Measurements from ENCODE around the gene CTXN3.

DNA sequence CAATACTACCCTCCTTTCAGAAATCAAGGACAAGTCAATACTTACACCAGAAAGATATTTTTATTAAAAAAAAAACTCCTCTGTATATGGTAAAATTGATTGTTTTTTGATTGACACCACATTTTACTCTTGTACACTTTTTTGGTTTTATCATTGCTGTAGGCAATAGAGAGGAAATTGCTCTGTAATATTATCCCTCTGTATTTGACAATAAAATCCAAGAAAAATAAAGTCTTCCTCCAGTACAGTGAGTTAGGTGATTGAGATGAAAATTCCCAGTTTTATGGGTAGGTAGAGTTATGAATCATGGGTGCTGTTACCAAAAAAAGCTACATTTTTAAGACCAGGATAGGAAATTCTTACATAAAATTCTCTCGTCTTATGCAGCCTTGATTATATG lies 31.7 kb downstream of the CTXN3 start:
- TF ChIP-seq, protein P1, sequence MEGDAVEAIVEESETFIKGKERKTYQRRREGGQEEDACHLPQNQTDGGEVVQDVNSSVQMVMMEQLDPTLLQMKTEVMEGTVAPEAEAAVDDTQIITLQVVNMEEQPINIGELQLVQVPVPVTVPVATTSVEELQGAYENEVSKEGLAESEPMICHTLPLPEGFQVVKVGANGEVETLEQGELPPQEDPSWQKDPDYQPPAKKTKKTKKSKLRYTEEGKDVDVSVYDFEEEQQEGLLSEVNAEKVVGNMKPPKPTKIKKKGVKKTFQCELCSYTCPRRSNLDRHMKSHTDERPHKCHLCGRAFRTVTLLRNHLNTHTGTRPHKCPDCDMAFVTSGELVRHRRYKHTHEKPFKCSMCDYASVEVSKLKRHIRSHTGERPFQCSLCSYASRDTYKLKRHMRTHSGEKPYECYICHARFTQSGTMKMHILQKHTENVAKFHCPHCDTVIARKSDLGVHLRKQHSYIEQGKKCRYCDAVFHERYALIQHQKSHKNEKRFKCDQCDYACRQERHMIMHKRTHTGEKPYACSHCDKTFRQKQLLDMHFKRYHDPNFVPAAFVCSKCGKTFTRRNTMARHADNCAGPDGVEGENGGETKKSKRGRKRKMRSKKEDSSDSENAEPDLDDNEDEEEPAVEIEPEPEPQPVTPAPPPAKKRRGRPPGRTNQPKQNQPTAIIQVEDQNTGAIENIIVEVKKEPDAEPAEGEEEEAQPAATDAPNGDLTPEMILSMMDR (IDR thresholded peaks at IDR 0.05): no peak
- no peak for TF ChIP-seq POLR2A (IDR thresholded peaks at IDR 0.05)
- no peak for TF ChIP-seq POLR2AphosphoS5 (IDR thresholded peaks at IDR 0.05)
